Measurements from ENCODE around the gene FOXRED1.

- no peak for TF ChIP-seq RCOR1 (IDR thresholded peaks at IDR 0.05; ENCODE audit: insufficient replicate concordance, low read length)
- TF ChIP-seq ELK1 (IDR thresholded peaks at IDR 0.05; ENCODE audit: borderline replicate concordance, low read depth, low read length): no peak
- TF ChIP-seq, protein P1, sequence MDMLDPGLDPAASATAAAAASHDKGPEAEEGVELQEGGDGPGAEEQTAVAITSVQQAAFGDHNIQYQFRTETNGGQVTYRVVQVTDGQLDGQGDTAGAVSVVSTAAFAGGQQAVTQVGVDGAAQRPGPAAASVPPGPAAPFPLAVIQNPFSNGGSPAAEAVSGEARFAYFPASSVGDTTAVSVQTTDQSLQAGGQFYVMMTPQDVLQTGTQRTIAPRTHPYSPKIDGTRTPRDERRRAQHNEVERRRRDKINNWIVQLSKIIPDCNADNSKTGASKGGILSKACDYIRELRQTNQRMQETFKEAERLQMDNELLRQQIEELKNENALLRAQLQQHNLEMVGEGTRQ (IDR thresholded peaks at IDR 0.05; ENCODE audit: low read depth, low read length): no peak
- no peak for TF ChIP-seq RAD21 (IDR thresholded peaks at IDR 0.05; ENCODE audit: low read length)
- TF ChIP-seq CEBPB (IDR thresholded peaks at IDR 0.05; ENCODE audit: low read depth, low read length): no peak
- no peak for TF ChIP-seq MAFK (IDR thresholded peaks at IDR 0.05; ENCODE audit: low read depth, low read length)
Observed at GRCh38 chr11:126313826-126314225, 44.9 kb downstream of the FOXRED1 start.

Data from IMR-90 (cell line).